Heart left ventricle (tissue), 13 donors: ENCODE measurements around the gene KIAA1671.

Source experiments
- POLR2A ChIP-seq, 2 donors: fragments of 450-650 bp; IDR thresholded peaks; one replicate each; pipeline ENCODE4 v1.6.1; 2017; ENCODE audit warnings: antibody characterized with exemption in 2 of 2, mild to moderate bottlenecking in 2 of 2, moderate library complexity in 2 of 2
- TF ChIP-seq, protein P1 (sequence below), 12 donors: fragments of 200-600 bp; sonication (generic) in 4 of 12; IDR thresholded peaks; one replicate each; pipeline versions ENCODE4 v1.5.0 to v1.8.0; 2018 to 2022; ENCODE audit warnings: antibody characterized with exemption in 12 of 12, mild to moderate bottlenecking in 5 of 12
- donor health status: ischemic (EF 13 %, LVEDD 7.1; RV severe dilation, severe dysfunction).
- donor health status: DM: no; HTN: yes; CAD: no.
- donor health status: DM: no; HTN: no; CAD: no.
- donor health status: ischemic (EF 25% LVEDD 6.9; RV normal size, moderate dysfunction).
- donor health status: ischemic (EF 25% LVEDD 5.7; RV mildly dilated, moderate dysfunction).
- donor health status: ischemic (EF 35%, LVEDD 5.7; RV mildly dilated, moderate dysfunction).
- donor health status: nonischemic (EF 11% LVEDD 7.7; RV severe dilation, severe dysfunction).
- donor health status: DM: yes; HTN: yes; CAD: no.
- donor health status: PGD.
- donor health status: ischemic (EF 29% LVEDD 5.4; RV normal size, mild dysfunction).
- donor health status: nonischemic (EF 23%, LVEDD 6.1; RV moderate dilation, normal function).

DNA sequence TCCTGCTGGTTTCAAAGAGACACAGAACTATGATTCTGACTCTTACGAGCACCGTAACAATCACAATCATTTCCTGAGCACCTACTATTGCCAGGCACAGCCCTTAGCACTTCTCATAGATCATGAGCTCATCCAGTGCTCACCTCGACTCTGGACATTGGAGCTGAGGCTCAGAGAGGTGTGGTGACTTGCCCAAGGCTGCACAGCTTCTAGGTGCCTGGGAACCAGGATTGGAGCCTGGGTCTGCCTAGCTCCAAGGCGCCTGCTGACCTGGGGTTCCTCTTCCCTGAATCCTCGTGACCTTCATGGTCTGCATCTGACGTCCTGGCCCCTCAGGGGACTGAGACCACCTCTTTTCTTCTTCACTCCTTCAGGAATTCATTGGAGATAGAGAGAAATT lies 196.5 kb downstream of the KIAA1671 start:
- TF ChIP-seq POLR2A (IDR thresholded peaks at IDR 0.05), result no peak
- TF ChIP-seq, protein P1, sequence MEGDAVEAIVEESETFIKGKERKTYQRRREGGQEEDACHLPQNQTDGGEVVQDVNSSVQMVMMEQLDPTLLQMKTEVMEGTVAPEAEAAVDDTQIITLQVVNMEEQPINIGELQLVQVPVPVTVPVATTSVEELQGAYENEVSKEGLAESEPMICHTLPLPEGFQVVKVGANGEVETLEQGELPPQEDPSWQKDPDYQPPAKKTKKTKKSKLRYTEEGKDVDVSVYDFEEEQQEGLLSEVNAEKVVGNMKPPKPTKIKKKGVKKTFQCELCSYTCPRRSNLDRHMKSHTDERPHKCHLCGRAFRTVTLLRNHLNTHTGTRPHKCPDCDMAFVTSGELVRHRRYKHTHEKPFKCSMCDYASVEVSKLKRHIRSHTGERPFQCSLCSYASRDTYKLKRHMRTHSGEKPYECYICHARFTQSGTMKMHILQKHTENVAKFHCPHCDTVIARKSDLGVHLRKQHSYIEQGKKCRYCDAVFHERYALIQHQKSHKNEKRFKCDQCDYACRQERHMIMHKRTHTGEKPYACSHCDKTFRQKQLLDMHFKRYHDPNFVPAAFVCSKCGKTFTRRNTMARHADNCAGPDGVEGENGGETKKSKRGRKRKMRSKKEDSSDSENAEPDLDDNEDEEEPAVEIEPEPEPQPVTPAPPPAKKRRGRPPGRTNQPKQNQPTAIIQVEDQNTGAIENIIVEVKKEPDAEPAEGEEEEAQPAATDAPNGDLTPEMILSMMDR (IDR thresholded peaks at IDR 0.05), result no peak
